PFSK-1 (cell line): ENCODE measurements around the gene CHMP3.

Experiments used
- POLR2AphosphoS5 ChIP-seq: IDR thresholded peaks from 2 replicates; pipeline ENCODE4 v1.6.1; 2012; ENCODE audit warnings: low read depth, mild to moderate bottlenecking, control low read depth, low read length, moderate library complexity
- REST ChIP-seq, 2 experiments: IDR thresholded peaks; 2 replicates each; pipeline versions ENCODE4 v1.6.1 to v1.8.0; 2011 to 2012; ENCODE audit warnings: low read depth in 2 of 2, low read length in 2 of 2, control low read depth in 1 of 2, inconsistent platforms in 1 of 2, mild to moderate bottlenecking in 1 of 2, moderate library complexity in 1 of 2; ENCODE audit not compliant: insufficient read depth in 1 of 2
- SIN3A ChIP-seq: IDR thresholded peaks from 2 replicates; pipeline ENCODE4 v1.6.1; 2012; ENCODE audit warnings: mild to moderate bottlenecking, low read length, moderate library complexity, borderline replicate concordance; ENCODE audit not compliant: insufficient read depth
- TAF1 ChIP-seq: IDR thresholded peaks from 2 replicates; pipeline ENCODE4 v1.6.1; 2012; ENCODE audit warnings: low read length, control low read depth, borderline replicate concordance; ENCODE audit not compliant: insufficient read depth

GRCh38 chr2:86480105-86480504 is 83.1 kb downstream of the CHMP3 start:
- TF ChIP-seq REST (IDR thresholded peaks at IDR 0.05; ENCODE audit: insufficient read depth in 1 of 2, low read depth in 2 of 2, low read length in 2 of 2) (no peak), POLR2AphosphoS5 (no peak), TAF1 (no peak), SIN3A (no peak)
